ENCODE results near the gene TSPAN18. TPM values are rescaled to one million over a fixed set of nuclear protein-coding genes. Genes with fewer than 3 reads are reported as not detected.

TSPAN18 gene
- total and polyA plus RNA-seq, 10 of the 15 experiments (the other 5 are each of a cell fraction or from before 2014, with no cell fraction given) = 0.02 to 0.77 (median 0.13) TPM; not detected in 1

DNA sequence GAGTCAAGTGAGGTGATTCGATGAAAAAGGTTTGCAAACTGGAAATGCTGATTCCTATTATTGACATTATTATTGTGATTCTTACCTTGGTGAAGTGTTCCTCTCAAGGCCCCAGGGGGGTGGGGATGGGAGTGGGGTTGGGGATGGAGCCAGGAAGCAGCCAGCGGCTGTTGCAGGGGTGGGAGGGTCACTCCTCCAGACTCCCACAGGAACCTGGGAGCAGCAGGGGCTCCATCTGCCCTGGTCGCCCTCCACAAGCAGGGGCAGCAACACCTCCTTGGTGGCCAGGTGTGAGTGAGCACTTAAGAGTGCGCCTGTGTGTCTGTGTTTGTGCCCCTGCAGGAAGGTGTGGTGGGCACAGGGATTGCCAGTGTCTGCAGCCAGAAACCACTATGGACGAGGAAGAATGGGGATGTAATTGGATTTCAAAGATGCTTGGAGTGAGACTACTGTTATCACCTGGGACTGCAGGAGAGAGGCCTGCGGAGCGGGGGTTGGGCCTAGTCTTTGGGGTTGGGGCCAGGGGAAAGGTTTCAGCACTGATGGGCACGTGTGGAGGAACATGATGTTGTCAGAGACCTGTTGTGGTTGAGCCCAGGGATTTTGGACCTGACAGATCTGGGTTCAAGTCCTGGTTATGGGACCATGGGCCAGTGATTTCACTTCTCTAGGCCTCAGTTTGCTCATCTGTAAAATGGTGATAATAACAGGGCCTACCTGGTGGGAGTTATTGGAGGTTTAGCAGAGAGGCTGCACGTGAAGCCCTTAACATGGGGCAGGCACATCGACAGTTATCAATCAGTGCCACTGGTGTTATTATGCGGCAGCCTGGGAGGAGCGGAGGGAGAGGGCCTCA, 227.5 kb downstream of the TSPAN18 start (continued):
- TF ChIP-seq, protein P1, sequence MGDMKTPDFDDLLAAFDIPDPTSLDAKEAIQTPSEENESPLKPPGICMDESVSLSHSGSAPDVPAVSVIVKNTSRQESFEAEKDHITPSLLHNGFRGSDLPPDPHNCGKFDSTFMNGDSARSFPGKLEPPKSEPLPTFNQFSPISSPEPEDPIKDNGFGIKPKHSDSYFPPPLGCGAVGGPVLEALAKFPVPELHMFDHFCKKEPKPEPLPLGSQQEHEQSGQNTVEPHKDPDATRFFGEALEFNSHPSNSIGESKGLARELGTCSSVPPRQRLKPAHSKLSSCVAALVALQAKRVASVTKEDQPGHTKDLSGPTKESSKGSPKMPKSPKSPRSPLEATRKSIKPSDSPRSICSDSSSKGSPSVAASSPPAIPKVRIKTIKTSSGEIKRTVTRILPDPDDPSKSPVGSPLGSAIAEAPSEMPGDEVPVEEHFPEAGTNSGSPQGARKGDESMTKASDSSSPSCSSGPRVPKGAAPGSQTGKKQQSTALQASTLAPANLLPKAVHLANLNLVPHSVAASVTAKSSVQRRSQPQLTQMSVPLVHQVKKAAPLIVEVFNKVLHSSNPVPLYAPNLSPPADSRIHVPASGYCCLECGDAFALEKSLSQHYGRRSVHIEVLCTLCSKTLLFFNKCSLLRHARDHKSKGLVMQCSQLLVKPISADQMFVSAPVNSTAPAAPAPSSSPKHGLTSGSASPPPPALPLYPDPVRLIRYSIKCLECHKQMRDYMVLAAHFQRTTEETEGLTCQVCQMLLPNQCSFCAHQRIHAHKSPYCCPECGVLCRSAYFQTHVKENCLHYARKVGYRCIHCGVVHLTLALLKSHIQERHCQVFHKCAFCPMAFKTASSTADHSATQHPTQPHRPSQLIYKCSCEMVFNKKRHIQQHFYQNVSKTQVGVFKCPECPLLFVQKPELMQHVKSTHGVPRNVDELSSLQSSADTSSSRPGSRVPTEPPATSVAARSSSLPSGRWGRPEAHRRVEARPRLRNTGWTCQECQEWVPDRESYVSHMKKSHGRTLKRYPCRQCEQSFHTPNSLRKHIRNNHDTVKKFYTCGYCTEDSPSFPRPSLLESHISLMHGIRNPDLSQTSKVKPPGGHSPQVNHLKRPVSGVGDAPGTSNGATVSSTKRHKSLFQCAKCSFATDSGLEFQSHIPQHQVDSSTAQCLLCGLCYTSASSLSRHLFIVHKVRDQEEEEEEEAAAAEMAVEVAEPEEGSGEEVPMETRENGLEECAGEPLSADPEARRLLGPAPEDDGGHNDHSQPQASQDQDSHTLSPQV (IDR thresholded peaks at IDR 0.05) = no peak
- TF ChIP-seq BRCA1 (IDR thresholded peaks at IDR 0.05; ENCODE audit: low read depth, low read length) = no peak
- no peak for TF ChIP-seq JUND (IDR thresholded peaks at IDR 0.05; ENCODE audit: low read depth, low read length)
- TF ChIP-seq IKZF1 (conservative IDR thresholded peaks at IDR 0.05) = no peak
- TF ChIP-seq, protein P2, sequence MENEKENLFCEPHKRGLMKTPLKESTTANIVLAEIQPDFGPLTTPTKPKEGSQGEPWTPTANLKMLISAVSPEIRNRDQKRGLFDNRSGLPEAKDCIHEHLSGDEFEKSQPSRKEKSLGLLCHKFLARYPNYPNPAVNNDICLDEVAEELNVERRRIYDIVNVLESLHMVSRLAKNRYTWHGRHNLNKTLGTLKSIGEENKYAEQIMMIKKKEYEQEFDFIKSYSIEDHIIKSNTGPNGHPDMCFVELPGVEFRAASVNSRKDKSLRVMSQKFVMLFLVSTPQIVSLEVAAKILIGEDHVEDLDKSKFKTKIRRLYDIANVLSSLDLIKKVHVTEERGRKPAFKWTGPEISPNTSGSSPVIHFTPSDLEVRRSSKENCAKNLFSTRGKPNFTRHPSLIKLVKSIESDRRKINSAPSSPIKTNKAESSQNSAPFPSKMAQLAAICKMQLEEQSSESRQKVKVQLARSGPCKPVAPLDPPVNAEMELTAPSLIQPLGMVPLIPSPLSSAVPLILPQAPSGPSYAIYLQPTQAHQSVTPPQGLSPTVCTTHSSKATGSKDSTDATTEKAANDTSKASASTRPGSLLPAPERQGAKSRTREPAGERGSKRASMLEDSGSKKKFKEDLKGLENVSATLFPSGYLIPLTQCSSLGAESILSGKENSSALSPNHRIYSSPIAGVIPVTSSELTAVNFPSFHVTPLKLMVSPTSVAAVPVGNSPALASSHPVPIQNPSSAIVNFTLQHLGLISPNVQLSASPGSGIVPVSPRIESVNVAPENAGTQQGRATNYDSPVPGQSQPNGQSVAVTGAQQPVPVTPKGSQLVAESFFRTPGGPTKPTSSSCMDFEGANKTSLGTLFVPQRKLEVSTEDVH (IDR thresholded peaks at IDR 0.05; ENCODE audit: low read depth, partially characterized antibody) = no peak
- TF ChIP-seq, protein P3, sequence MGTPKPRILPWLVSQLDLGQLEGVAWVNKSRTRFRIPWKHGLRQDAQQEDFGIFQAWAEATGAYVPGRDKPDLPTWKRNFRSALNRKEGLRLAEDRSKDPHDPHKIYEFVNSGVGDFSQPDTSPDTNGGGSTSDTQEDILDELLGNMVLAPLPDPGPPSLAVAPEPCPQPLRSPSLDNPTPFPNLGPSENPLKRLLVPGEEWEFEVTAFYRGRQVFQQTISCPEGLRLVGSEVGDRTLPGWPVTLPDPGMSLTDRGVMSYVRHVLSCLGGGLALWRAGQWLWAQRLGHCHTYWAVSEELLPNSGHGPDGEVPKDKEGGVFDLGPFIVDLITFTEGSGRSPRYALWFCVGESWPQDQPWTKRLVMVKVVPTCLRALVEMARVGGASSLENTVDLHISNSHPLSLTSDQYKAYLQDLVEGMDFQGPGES (IDR thresholded peaks at IDR 0.05) = no peak
- no peak for TF ChIP-seq ZZZ3 (IDR thresholded peaks at IDR 0.05; ENCODE audit: control insufficient read depth, insufficient read length, low read depth)
- no peak for TF ChIP-seq ETV6 (conservative IDR thresholded peaks at IDR 0.05 in 1 of 2, IDR thresholded peaks at IDR 0.05 in 1 of 2; ENCODE audit: borderline replicate concordance in 1 of 2, low read depth in 1 of 2)
- TF ChIP-seq, protein P4, sequence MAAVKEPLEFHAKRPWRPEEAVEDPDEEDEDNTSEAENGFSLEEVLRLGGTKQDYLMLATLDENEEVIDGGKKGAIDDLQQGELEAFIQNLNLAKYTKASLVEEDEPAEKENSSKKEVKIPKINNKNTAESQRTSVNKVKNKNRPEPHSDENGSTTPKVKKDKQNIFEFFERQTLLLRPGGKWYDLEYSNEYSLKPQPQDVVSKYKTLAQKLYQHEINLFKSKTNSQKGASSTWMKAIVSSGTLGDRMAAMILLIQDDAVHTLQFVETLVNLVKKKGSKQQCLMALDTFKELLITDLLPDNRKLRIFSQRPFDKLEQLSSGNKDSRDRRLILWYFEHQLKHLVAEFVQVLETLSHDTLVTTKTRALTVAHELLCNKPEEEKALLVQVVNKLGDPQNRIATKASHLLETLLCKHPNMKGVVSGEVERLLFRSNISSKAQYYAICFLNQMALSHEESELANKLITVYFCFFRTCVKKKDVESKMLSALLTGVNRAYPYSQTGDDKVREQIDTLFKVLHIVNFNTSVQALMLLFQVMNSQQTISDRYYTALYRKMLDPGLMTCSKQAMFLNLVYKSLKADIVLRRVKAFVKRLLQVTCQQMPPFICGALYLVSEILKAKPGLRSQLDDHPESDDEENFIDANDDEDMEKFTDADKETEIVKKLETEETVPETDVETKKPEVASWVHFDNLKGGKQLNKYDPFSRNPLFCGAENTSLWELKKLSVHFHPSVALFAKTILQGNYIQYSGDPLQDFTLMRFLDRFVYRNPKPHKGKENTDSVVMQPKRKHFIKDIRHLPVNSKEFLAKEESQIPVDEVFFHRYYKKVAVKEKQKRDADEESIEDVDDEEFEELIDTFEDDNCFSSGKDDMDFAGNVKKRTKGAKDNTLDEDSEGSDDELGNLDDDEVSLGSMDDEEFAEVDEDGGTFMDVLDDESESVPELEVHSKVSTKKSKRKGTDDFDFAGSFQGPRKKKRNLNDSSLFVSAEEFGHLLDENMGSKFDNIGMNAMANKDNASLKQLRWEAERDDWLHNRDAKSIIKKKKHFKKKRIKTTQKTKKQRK (IDR thresholded peaks at IDR 0.05; ENCODE audit: low read depth, low read length) = no peak
- no peak for TF ChIP-seq SMARCA5 (IDR thresholded peaks at IDR 0.05)
- no peak for TF ChIP-seq RELA (IDR thresholded peaks at IDR 0.05; ENCODE audit: borderline replicate concordance, partially characterized antibody)
- TF ChIP-seq IKZF2 (IDR thresholded peaks at IDR 0.05) = no peak
- TF ChIP-seq, protein P5, sequence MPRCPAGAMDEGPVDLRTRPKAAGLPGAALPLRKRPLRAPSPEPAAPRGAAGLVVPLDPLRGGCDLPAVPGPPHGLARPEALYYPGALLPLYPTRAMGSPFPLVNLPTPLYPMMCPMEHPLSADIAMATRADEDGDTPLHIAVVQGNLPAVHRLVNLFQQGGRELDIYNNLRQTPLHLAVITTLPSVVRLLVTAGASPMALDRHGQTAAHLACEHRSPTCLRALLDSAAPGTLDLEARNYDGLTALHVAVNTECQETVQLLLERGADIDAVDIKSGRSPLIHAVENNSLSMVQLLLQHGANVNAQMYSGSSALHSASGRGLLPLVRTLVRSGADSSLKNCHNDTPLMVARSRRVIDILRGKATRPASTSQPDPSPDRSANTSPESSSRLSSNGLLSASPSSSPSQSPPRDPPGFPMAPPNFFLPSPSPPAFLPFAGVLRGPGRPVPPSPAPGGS (IDR thresholded peaks at IDR 0.05; ENCODE audit: borderline replicate concordance, insufficient read depth, low read depth, low read length, poor library complexity, severe bottlenecking) = no peak
- TF ChIP-seq CREB1 (IDR thresholded peaks at IDR 0.05; ENCODE audit: low read depth) = no peak
- TF ChIP-seq RBBP5 (conservative IDR thresholded peaks at IDR 0.05) = no peak
